Breast epithelium (tissue), 4 donors: ENCODE results near the gene GPC6. TPM values are rescaled to one million over a fixed set of nuclear protein-coding genes. Genes with fewer than 3 reads are reported as not detected.

Experiments used
- DNase-seq, 2 donors: peaks; one replicate each; pipeline ENCODE4 v3.0.0-alpha.2; 2019; ENCODE audit warnings: low spot score in 2 of 2
- H3K27ac ChIP-seq, 2 donors: fragments of 200-600 bp; sonication (generic) in 1 of 2; one replicate each; pipeline ENCODE4 v1.5.1; 2016 to 2019; ENCODE audit warnings: mild to moderate bottlenecking in 1 of 2
- H3K27me3 ChIP-seq, 2 donors: fragments of 200-600 bp; sonication (generic) in 1 of 2; one replicate each; pipeline versions ENCODE4 v1.5.1 to v1.6.0; 2017 to 2019; ENCODE audit warnings: control low read depth in 1 of 2, mild to moderate bottlenecking in 1 of 2
- H3K36me3 ChIP-seq: fragments of 200-600 bp; one replicate; pipeline ENCODE4 v1.5.1; 2019
- H3K4me1 ChIP-seq, 2 donors: fragments of 200-600 bp; sonication (generic); one replicate each; pipeline ENCODE4 v1.5.1; 2016 to 2019; ENCODE audit warnings: control low read depth in 1 of 2
- H3K4me3 ChIP-seq, 3 donors: fragments of 200-600 bp; sonication (generic); 1 replicate in 2 of 3; 2 replicates in 1 of 3; pipeline ENCODE4 v1.5.1; 2016 to 2019; ENCODE audit warnings: mild to moderate bottlenecking in 3 of 3, moderate library complexity in 2 of 3
- H3K9me3 ChIP-seq, 2 donors: fragments of 200-600 bp; sonication (generic) in 1 of 2; one replicate each; pipeline ENCODE4 v1.5.1; 2016 to 2019; ENCODE audit warnings: control low read depth in 1 of 2
- CTCF ChIP-seq, 3 donors: fragments of 450-650 bp; IDR thresholded peaks; one replicate each; pipeline ENCODE4 v1.5.1; 2016 to 2017; ENCODE audit warnings: antibody characterized with exemption in 3 of 3, mild to moderate bottlenecking in 3 of 3, moderate library complexity in 3 of 3
- POLR2A ChIP-seq: fragments of 450-650 bp; IDR thresholded peaks from one replicate; pipeline ENCODE4 v1.6.1; 2016; ENCODE audit warnings: antibody characterized with exemption, mild to moderate bottlenecking, moderate library complexity
- POLR2AphosphoS5 ChIP-seq, 3 donors: sonication (generic); formaldehyde crosslinking; IDR thresholded peaks; one replicate each; pipeline ENCODE4 v1.6.1; 2017; ENCODE audit warnings: antibody characterized with exemption in 3 of 3
- intact Hi-C: fragments of 100-400 bp; cut with DNase I; formaldehyde crosslinking; loops from one replicate; pipeline ENCODE4 v1.15.1; 2023; ENCODE audit warnings: low total_unique reads
- total RNA-seq, 3 donors: library from RNA; depleted of rRNA; stranded (reverse); fragments of >200 nt; gene quantifications; one replicate each; pipeline ENCODE4 v1.1.0, GENCODE V29; 2016

The GPC6 gene
- total RNA-seq, 3 donors from 2014 or later = 3.5 to 44.0 (median 4.9) TPM

GRCh38 chr13:94384231-94384905 is 1157.8 kb downstream of the GPC6 start:
- H3K4me3 ChIP-seq = no peak overlapping the region
- no peaks in the 10 kb centered on the region for H3K27me3 ChIP-seq
- no peaks in the 10 kb centered on the region for H3K4me1 ChIP-seq
- no peak overlapping the region for H3K27ac ChIP-seq
- intact Hi-C loops = no loop called here
- H3K9me3 ChIP-seq = no peaks in the 10 kb centered on the region
- DNase-seq = no peak
- no peaks in the 10 kb centered on the region for H3K36me3 ChIP-seq
- TF ChIP-seq CTCF (IDR thresholded peaks at IDR 0.05) = no peak
- no peak for TF ChIP-seq POLR2AphosphoS5 (IDR thresholded peaks at IDR 0.05)
- TF ChIP-seq POLR2A = no peak

- Histone ChIP-seq H3K4me3 (no peak overlapping the region), H3K9me3 (no peaks in the 10 kb centered on the region), H3K36me3 (no peaks in the 10 kb centered on the region), H3K27me3 (no peaks in the 10 kb centered on the region), H3K4me1 (no peaks in the 10 kb centered on the region), H3K27ac (no peak overlapping the region)
- DNase-seq = no peak
- intact Hi-C loops = no loop called here
- TF ChIP-seq POLR2AphosphoS5 (IDR thresholded peaks at IDR 0.05) (no peak), CTCF (IDR thresholded peaks at IDR 0.05) (no peak), POLR2A (no peak)
Measured at GRCh38 chr13:94387047-94387446, 1160.4 kb downstream of the GPC6 start.

GRCh38 chr13:94389604-94390351 is 1163.2 kb downstream of the GPC6 start:
- H3K27me3 ChIP-seq = no peaks in the 10 kb centered on the region
- TF ChIP-seq POLR2AphosphoS5 (IDR thresholded peaks at IDR 0.05) (no peak), CTCF (IDR thresholded peaks at IDR 0.05) (no peak), POLR2A (no peak)
- no peaks in the 10 kb centered on the region for H3K36me3 ChIP-seq
- no peaks in the 10 kb centered on the region for H3K9me3 ChIP-seq
- no peaks in the 10 kb centered on the region for H3K4me1 ChIP-seq
- intact Hi-C loops = no loop called here
- H3K4me3 ChIP-seq = no peak overlapping the region
- H3K27ac ChIP-seq = no peak overlapping the region
- no peak for DNase-seq

GRCh38 chr13:94390881-94391280 is 1164.3 kb downstream of the GPC6 start:
- Histone ChIP-seq H3K36me3 (no peaks in the 10 kb centered on the region), H3K27ac (no peak overlapping the region), H3K4me1 (no peaks in the 10 kb centered on the region), H3K9me3 (no peaks in the 10 kb centered on the region), H3K27me3 (no peaks in the 10 kb centered on the region), H3K4me3 (no peak overlapping the region)
- intact Hi-C loops = no loop called here
- TF ChIP-seq CTCF (IDR thresholded peaks at IDR 0.05) (no peak), POLR2A (no peak)
- no peak for DNase-seq

- Histone ChIP-seq H3K4me3 (no peak overlapping the region), H3K27me3 (no peaks in the 10 kb centered on the region), H3K9me3 (no peaks in the 10 kb centered on the region), H3K4me1 (no peaks in the 10 kb centered on the region), H3K27ac (no peak overlapping the region), H3K36me3 (no peaks in the 10 kb centered on the region)
- DNase-seq = no peak
- intact Hi-C loops = no loop called here
- TF ChIP-seq CTCF (IDR thresholded peaks at IDR 0.05) (no peak), POLR2A (no peak), POLR2AphosphoS5 (IDR thresholded peaks at IDR 0.05) (no peak)
Measured at GRCh38 chr13:94394723-94395122, 1168.1 kb downstream of the GPC6 start.
